Panc1 (cell line): ENCODE results near the gene SIGLEC15.

Experiments used
- POLR2AphosphoS5 ChIP-seq: IDR thresholded peaks from 2 replicates; pipeline ENCODE4 v1.6.1; 2012; ENCODE audit warnings: mild to moderate bottlenecking, low read depth, low read length, moderate library complexity
- TCF7L2 ChIP-seq: IDR thresholded peaks from 2 replicates; pipeline ENCODE4 v1.6.1; 2011; ENCODE audit warnings: mild to moderate bottlenecking, low read depth, low read length, inconsistent platforms
- TF ChIP-seq, protein P1 (sequence below): fragments of 450-650 bp; IDR thresholded peaks from 2 replicates; pipeline ENCODE4 v1.5.1; 2017; ENCODE audit warnings: mild to moderate bottlenecking

GRCh38 chr18:45805551-45805950, 19.9 kb upstream of the SIGLEC15 start:
- TF ChIP-seq, protein P1, sequence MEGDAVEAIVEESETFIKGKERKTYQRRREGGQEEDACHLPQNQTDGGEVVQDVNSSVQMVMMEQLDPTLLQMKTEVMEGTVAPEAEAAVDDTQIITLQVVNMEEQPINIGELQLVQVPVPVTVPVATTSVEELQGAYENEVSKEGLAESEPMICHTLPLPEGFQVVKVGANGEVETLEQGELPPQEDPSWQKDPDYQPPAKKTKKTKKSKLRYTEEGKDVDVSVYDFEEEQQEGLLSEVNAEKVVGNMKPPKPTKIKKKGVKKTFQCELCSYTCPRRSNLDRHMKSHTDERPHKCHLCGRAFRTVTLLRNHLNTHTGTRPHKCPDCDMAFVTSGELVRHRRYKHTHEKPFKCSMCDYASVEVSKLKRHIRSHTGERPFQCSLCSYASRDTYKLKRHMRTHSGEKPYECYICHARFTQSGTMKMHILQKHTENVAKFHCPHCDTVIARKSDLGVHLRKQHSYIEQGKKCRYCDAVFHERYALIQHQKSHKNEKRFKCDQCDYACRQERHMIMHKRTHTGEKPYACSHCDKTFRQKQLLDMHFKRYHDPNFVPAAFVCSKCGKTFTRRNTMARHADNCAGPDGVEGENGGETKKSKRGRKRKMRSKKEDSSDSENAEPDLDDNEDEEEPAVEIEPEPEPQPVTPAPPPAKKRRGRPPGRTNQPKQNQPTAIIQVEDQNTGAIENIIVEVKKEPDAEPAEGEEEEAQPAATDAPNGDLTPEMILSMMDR: no peak
- TF ChIP-seq POLR2AphosphoS5 (no peak), TCF7L2 (no peak)
